GM21515 (cell line): Measurements from ENCODE around the gene RILPL2.
A peak's percentile ranks its signal among the peaks of the same experiment; 100 is the strongest.
"Not testable (repeated sequence)": the region's sequence is repeated elsewhere in the genome, so short reads cannot be mapped to it uniquely, and the experiment has no call there.

Experiments
- ATAC-seq: cut with Tn5 transposase; IDR thresholded peaks from one replicate; pipeline ENCODE4 v1.9.1; 2021; ENCODE audit not compliant: unreplicated experiment

Gene RILPL2

GRCh38 chr12:123407269-123407668 lies 29.2 kb downstream of the RILPL2 start:
- ATAC-seq, result not testable (repeated sequence)

- ATAC-seq, result no peak
Measured at GRCh38 chr12:123404581-123404980, 31.9 kb downstream of the RILPL2 start.

- ATAC-seq, result no peak
Measured at GRCh38 chr12:123401753-123402683, 34.5 kb downstream of the RILPL2 start.

- ATAC-seq, result no peak
Measured at GRCh38 chr12:123399255-123399617, 37.2 kb downstream of the RILPL2 start.

- no peak for ATAC-seq
Measured at GRCh38 chr12:123398550-123399254, 37.8 kb downstream of the RILPL2 start.

GRCh38 chr12:123398177-123398549 lies 38.3 kb downstream of the RILPL2 start:
- no peak for ATAC-seq

DNA sequence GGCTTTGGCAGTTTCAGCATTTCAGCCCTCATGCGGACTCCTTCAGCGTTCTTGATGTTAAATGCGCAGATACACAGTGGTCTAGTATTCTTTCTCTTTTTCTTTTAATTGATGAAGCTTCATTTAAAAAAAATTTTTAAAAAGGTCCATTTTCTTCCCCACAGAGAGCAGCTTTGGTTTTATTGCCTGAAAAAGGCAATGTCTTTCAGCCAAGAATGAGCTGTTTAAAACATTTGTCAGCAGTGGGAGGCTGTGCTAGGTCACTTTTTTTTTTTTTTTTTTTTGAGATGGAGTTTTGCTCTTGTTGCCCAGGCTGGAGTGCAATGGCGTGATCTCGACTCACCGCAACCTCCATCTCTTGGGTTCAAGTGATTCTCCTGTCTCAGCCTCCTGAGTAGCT lies 39.1 kb downstream of the RILPL2 start:
- no peak for ATAC-seq

DNA sequence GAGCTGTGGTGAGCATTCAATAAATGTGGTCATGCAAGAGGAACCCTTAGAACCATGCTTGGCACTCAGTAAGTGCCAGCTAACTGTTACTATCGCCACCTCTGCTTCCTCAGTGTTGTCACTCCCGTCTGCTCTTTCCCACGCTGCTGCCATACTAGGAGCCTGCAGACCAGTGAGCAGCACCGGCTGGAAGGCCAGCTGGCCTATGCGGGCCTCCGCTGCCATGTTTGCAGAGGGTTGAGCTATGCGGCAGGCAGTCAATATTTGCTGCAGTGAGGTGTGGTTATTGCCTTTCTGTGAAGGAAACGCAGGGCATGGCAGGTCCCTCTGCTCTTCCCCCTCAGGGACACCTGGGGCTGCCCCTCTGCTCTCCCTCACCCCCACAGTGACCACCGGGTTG lies 39.5 kb downstream of the RILPL2 start:
- no peak for ATAC-seq

- no peak for ATAC-seq
Measured at GRCh38 chr12:123396543-123396942, 39.9 kb downstream of the RILPL2 start.

DNA sequence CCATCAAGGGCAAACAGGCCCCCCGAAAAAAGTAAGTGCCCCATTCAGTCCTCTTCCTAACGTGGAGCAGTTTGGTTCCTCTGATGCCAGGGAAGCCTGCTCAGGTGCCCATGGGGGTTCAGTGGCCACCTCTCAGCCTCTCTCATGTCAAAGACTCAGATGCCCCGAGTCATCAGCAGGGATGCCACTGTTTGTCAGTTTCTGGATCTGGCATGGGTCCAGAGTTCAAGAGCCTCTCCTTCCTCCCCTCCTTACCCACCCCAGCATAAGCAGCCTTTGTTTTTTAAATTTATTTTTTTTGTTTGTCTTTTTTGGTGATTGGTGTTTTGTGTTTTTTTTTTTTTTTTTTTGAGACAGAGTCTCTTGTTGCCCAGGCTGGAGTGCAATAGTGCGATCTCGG lies 41.2 kb downstream of the RILPL2 start:
- no peak for ATAC-seq

DNA sequence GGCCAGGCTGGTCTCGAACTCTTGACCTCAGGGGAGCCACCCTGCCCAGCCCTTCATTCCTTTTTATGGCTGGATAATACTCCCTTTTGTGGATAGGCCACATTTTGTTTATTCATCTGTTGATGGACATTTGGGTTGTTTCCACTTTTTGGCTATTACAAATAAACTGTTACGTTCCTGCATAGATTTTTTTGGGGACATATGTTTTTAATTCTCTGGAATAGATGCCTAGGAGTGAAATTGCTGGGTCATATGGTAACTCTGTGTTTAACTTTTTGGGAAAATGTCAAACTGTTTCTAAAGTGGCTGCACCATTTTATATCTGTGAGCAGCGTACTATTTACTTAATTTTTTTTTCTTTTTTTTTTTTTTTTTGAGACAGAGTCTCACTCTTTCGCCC lies 42.7 kb downstream of the RILPL2 start:
- no peak for ATAC-seq

DNA sequence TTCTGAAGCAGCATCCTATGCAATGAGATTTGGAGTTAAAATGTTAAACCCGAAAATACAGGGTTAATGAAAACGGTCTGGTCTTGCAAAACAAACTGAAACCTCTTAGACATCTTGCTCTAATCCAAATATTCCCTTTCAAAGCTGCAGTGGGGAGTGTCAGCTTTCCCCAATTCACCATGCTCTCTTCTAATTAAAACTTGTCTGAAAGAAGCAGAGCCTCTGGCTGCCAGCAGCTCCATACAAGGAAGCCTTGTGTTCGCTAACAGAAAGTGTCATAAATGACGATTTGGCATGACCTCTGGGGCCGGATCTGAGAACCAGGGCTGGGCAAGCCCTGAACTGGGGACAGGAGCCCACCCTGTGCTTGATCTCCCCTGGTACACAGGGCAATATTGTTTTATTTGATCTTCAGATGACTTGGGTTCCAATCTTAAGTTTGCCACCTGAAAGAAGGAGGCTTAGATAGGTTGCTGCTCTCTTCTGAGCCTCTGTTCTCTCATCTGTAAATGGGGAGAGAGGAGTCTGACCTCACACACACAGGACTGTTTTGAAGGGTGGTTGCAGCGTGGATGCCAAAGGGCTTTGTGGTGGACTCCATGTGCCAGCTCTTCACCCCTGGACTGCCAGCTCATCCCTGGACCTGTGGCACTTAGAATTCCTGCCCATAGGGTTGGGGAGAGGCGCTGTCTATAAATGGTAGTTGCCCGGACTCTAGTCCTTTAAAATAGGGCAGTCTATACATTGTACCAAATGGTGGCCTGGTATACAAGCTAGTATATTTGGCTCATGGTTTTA lies 44.7 kb downstream of the RILPL2 start:
- no peak for ATAC-seq

DNA sequence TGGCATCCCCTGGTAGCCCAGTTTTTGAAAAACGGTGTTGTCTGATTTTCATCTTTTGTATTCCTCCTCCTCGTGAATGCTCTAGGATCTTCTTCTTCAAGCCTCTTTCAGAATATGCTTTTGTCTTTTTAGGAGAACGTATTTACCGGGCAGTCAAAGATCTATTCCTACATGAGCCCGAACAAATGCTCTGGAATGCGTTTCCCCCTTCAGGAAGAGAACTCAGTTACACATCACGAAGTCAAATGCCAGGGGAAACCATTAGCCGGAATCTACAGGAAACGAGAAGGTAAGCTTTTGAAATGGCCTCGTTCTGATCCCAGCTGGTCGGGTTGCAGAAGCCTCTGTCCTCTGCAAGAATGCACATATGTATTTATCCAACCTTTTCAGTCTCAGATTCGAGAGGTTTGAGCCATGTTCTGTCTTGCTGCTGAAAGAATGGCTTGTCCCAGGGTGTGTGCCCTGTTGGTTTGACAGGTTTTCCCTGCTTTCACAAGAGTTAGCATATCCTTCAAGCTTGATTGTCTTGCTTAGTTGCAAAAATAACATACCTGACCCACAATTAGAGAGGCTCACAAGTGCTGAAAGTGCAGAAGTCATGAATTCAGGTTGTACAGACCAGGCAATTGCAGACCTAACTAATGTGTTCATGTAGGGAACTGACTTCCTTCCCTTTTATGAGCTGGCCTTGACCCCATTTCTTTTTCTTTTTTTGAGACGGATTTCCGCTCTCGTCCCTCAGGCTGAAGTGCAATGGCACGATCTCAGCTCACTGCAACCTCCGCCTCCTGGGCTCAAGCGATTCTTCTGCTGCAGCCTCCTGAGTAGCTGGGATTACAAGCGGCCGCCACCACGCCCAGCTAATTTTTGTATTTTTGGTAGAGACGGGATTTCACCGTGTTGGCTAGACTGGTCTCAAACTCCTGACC lies 45.7 kb downstream of the RILPL2 start:
- ATAC-seq, result no peak

GRCh38 chr12:123389560-123390351 lies 46.7 kb downstream of the RILPL2 start:
- ATAC-seq, result no peak

GRCh38 chr12:123388951-123389559 lies 47.4 kb downstream of the RILPL2 start:
- peak; percentile 2 for ATAC-seq

DNA sequence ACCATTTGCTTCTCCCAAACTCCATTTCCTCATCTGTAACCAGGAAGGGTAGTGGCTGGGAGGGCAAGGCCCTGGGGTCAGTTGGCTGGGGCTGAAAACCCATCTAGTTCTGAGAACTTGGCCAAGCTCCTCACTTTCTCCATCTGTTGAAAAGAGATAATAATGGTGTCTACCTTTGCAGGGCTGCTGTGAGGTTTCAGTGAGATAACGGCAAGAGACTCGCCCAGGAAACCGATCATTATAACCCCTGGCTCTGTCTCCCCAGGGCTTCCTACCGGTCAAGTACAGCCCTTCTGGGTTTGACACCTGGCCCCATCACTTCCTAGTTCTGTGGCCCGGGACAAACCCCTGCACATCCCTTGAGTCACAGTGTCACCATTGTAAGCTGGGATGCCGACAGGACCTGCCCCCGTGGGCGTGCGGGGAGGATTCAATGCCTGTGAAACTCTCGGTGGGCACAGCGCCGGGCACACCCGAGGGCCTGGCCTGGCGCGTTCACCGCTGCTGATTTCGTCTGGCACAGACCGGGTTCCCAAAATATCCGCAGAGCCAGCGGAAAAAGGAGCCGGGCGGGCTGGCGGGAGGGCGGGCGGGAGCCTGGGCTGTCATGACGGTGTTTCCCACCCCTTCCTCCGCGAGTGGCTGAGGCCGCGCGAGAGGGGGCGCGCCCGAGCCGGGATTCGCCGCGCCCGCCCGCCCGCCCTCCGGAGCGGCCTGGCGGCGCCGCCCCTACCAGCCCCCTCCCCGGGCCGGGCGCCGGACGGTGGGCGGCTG lies 48.1 kb downstream of the RILPL2 start:
- peak; percentile 39 for ATAC-seq

DNA sequence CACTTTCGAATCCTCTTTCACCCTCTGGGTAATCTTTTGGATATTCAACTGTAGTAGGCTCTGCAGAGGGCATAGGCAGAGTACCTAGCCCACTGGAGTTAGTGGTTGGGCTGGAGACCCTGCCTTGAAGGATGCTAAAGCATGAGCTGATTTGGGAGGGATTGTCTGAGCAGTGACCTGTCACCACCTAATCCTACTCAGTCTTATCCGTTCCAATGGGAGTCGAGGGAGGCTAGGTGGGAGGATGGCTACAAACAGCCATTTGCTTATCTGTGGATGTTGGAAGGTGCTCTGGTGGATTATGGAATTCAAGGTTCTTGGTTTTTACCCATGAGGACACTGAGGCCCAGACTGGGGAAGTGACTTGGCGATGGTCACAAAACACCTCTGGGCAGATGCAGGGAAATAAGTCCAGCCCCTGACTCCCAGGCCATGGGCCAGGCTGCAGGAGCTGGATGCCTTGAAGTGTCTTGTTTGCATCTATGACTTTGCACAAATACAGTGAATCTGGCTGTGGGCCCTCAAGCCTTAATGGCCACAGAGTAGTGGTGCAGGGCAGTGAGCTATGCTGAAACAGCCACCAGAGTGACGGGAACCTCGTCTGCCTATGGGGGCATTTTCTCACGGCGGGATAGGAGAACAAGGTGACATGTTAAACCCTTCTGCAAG lies 48.8 kb downstream of the RILPL2 start:
- ATAC-seq, result no peak

- ATAC-seq, result not testable (repeated sequence)
Measured at GRCh38 chr12:123385536-123385935, 50.9 kb downstream of the RILPL2 start.
